CD4-positive, alpha-beta T cell (primary cell): ENCODE data around the gene NUP210L. TPM values are rescaled to one million over a fixed set of nuclear protein-coding genes. Genes with fewer than 3 reads are reported as not detected.
A peak's percentile ranks its signal among the peaks of the same experiment; 100 is the strongest.

Source experiments
- ATAC-seq: fragments of 200-7000 bp; cut with Tn5 transposase; one replicate; pipeline ENCODE4 v1.10.0; 2022; ENCODE audit warnings: mild to moderate bottlenecking; ENCODE audit not compliant: poor library complexity
- CTCF ChIA-PET: fragments of 350-600 bp; sonication (Branson Sonifier 250); formaldehyde crosslinking; loops from one replicate; lab custom pipeline; 2021; ENCODE audit warnings: antibody characterized with exemption, inconsistent platforms; lab: Charles Lee
- POLR2A ChIA-PET: fragments of 350-600 bp; sonication (Branson Sonifier 250); formaldehyde crosslinking; loops from one replicate; lab custom pipeline; 2021; ENCODE audit warnings: antibody characterized with exemption, inconsistent platforms; lab: Charles Lee
- DNase-seq, 14 experiments: peaks; one replicate each; pipeline ENCODE4 v3.0.0-alpha.2; 2013 to 2020; ENCODE audit warnings: mixed read lengths in 2 of 14
- H3K27ac ChIP-seq, 2 donors: one replicate each; pipeline versions ENCODE4 v1.5.1 to v1.7.0; 2013; ENCODE audit warnings: low read length in 2 of 2, low read depth in 1 of 2, mild to moderate bottlenecking in 1 of 2
- H3K27me3 ChIP-seq, 2 experiments: 1 replicate in 1 of 2; 2 replicates in 1 of 2; pipeline versions ENCODE4 v1.6.1 to v1.7.0; 2013; ENCODE audit warnings: low read length in 2 of 2, control low read depth in 1 of 2, mild to moderate bottlenecking in 1 of 2, moderate library complexity in 1 of 2; ENCODE audit not compliant: insufficient read depth in 2 of 2, control insufficient read depth in 1 of 2
- H3K36me3 ChIP-seq: one replicate; pipeline ENCODE4 v1.6.1; 2013; ENCODE audit warnings: low read length, control low read depth; ENCODE audit not compliant: insufficient read depth
- H3K4me1 ChIP-seq: one replicate; pipeline ENCODE4 v1.6.1; 2013; ENCODE audit warnings: low read length, control low read depth; ENCODE audit not compliant: insufficient read depth
- H3K4me3 ChIP-seq: one replicate; pipeline ENCODE4 v1.5.1; 2013; ENCODE audit warnings: mild to moderate bottlenecking, low read length, moderate library complexity
- H3K9me3 ChIP-seq, 2 experiments: 1 replicate in 1 of 2; 2 replicates in 1 of 2; pipeline versions ENCODE4 v1.6.1 to v1.7.0; 2013; ENCODE audit warnings: low read length in 2 of 2, mild to moderate bottlenecking in 2 of 2, control low read depth in 1 of 2, moderate library complexity in 1 of 2; ENCODE audit not compliant: control insufficient read depth in 1 of 2, insufficient read depth in 1 of 2
- H3K27ac Mint-ChIP-seq: one replicate; pipeline ENCODE4 v1.8.0; 2020; ENCODE audit warnings: mixed read lengths
- H3K27me3 Mint-ChIP-seq: one replicate; pipeline ENCODE4 v1.8.0; 2021; ENCODE audit warnings: mixed read lengths
- H3K36me3 Mint-ChIP-seq: one replicate; pipeline ENCODE4 v1.8.0; 2021; ENCODE audit warnings: low read depth, mixed read lengths
- H3K4me1 Mint-ChIP-seq: one replicate; pipeline ENCODE4 v1.8.0; 2021; ENCODE audit warnings: low read depth, mixed read lengths
- H3K4me3 Mint-ChIP-seq: one replicate; pipeline ENCODE4 v1.8.0; 2020; ENCODE audit warnings: mild to moderate bottlenecking, mixed read lengths
- H3K9me3 Mint-ChIP-seq: one replicate; pipeline ENCODE4 v1.8.0; 2020; ENCODE audit warnings: mixed read lengths
- intact Hi-C, 2 experiments: fragments of 100-400 bp; cut with DNase I in 1 of 2; cut with micrococcal nuclease in 1 of 2; formaldehyde crosslinking; loops; one replicate each; pipeline versions ENCODE4 v1.15.1 to v1.9.0; 2023 to 2025; cut with DNase I, micrococcal nuclease
- total RNA-seq, 174 experiments: library from RNA in 2 of 174; stranded (reverse) in 2 of 174; gene quantifications; one replicate each; pipeline ENCODE4 v1.2.3 and lab custom pipeline; 2021 to 2026
- TF ChIP-seq, protein P1 (sequence below): fragments of 200-600 bp; IDR thresholded peaks from one replicate; pipeline ENCODE4 v1.8.0; 2022; ENCODE audit warnings: antibody characterized with exemption, mild to moderate bottlenecking

NUP210L gene
- total RNA-seq, 2 experiments from 2014 or later = 0.03 to 0.08 TPM

DNA sequence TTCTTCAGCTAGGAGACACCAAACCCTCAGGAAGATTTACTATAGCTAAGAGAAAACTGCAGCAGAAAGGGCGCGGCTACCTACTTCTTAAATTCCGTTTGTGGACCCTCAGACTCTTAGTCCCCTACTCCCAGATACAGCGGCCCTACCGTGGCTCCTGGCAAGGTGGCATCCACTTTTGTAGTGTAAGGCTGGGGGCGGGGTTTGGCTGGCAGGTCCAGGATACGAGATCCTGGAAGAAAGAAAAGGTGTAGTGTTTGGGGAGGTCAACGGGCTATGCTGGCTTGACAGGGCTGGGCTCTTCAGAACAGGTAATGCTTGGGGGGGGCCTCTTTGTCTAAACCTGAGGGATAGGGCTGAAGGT, 186.9 kb downstream of the NUP210L start:
- Histone ChIP-seq H3K4me1 (peaks cover 53% of the 10 kb centered on the region), H3K27me3 (no peaks in the 10 kb centered on the region), H3K9me3 (no peaks in the 10 kb centered on the region), H3K4me3 (peak overlapping the region; percentile 75), H3K27ac (peak overlapping the region; percentile 58 to 82), H3K36me3 (peaks cover 5% of the 10 kb centered on the region)
- CTCF ChIA-PET = interaction anchor here (0.9 to 3.5 kb wide), 8 partner anchors 9 to 184 kb away, joined by 3 to 30 read pairs (median 10); partner anchors contain the start of genes CRTC2, DENND4B, JTB and RAB13
- peak overlapping the region; percentile 94 for H3K27ac Mint-ChIP-seq
- peaks cover 55% of the 10 kb centered on the region for H3K4me1 Mint-ChIP-seq
- H3K4me3 Mint-ChIP-seq = peak overlapping the region; percentile 96
- H3K27me3 Mint-ChIP-seq = no peaks in the 10 kb centered on the region
- intact Hi-C loops = loop anchor here (1.0 kb wide), 2 partner anchors 9 to 10 kb away; partner anchors contain the start of genes CRTC2 (in 1 of the 2) and JTB (in 1 of the 2)
- TF ChIP-seq, protein P1, sequence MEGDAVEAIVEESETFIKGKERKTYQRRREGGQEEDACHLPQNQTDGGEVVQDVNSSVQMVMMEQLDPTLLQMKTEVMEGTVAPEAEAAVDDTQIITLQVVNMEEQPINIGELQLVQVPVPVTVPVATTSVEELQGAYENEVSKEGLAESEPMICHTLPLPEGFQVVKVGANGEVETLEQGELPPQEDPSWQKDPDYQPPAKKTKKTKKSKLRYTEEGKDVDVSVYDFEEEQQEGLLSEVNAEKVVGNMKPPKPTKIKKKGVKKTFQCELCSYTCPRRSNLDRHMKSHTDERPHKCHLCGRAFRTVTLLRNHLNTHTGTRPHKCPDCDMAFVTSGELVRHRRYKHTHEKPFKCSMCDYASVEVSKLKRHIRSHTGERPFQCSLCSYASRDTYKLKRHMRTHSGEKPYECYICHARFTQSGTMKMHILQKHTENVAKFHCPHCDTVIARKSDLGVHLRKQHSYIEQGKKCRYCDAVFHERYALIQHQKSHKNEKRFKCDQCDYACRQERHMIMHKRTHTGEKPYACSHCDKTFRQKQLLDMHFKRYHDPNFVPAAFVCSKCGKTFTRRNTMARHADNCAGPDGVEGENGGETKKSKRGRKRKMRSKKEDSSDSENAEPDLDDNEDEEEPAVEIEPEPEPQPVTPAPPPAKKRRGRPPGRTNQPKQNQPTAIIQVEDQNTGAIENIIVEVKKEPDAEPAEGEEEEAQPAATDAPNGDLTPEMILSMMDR = peak; percentile 5
- no peak for ATAC-seq
- no peaks in the 10 kb centered on the region for H3K9me3 Mint-ChIP-seq
- peaks cover 18% of the 10 kb centered on the region for H3K36me3 Mint-ChIP-seq
- POLR2A ChIA-PET = interaction anchor here (0.7 to 4.7 kb wide), 22 partner anchors 10 to 1404 kb away, joined by 3 to 149 read pairs (median 4); partner anchors contain the start of genes CRTC2, DENND4B, GATAD2B and INTS3
- DNase-seq = no peak

DNA sequence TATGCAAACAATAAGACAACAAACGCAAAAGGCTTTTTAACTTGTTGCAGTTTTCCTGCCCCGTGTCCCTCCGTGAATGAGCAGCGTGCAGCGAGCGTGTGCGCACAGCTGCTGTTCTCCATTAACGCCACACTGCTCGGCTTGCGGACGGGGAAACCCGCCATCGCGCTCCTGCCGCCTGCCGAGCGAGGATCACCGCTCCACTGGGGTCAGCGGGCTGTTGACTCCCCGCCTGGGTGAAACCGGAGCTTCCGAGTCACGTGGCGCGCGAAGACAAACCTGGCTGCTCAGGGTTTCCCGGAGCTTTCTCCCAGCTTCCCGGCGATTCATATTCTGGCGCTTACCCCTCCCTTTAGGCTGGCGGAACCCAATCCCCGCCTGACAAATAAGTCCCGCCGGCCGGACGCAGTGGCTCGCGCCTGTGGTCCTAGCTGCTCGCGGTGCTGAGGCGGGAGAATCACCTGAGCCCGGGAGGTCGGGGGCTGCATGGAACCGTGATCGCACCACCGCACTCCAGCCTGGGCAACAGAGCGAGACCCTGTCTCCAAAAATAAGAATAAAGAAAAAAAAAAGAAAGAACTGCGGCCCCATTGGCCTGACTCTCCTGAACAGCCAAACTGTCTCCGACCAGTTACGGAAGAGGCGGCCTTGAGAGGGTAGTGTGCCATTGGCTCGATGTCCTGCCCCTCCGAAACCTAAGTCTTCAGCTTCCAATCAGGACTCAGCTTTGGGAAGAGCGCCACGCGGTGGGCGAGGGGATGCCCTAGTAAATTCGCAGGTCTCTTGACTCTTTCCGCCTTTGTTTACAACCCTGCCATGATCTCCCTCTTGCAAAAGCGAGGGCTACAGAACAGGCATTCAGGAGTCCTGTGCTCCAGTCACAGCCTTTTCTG, 187.5 kb downstream of the NUP210L start, which contains the start of gene CREB3L4:
CREB3L4 (plus strand) TSS at position 796 of the 893 bp plus-strand sequence. CDS start 624 bp downstream, outside the sequence.
- peak; percentile 64 to 95 (median 80) for DNase-seq
- H3K36me3 Mint-ChIP-seq = peaks cover 18% of the 10 kb centered on the region
- ChIA-PET POLR2A (interaction anchor here (0.6 to 4.7 kb wide), 26 partner anchors 8 to 1405 kb away, joined by 3 to 149 read pairs (median 4); partner anchors contain the start of genes CRTC2, DENND4B, GATAD2B and HAX1), CTCF (interaction anchor here (0.6 to 3.5 kb wide), 12 partner anchors 7 to 658 kb away, joined by 3 to 30 read pairs (median 4); partner anchors contain the start of genes CRTC2, DENND4B, JTB and RAB13)
- Histone ChIP-seq H3K4me1 (peaks cover 59% of the 10 kb centered on the region), H3K27ac (peak within 1 kb of the TSS; percentile 82 to 83), H3K36me3 (no peaks in the 10 kb centered on the region), H3K9me3 (no peaks in the 10 kb centered on the region), H3K4me3 (peak within 1 kb of the TSS; percentile 75), H3K27me3 (no peaks in the 10 kb centered on the region)
- peak within 1 kb of the TSS; percentile 94 for H3K27ac Mint-ChIP-seq
- peak within 1 kb of the TSS; percentile 96 for H3K4me3 Mint-ChIP-seq
- intact Hi-C loops = loop anchor here (1.0 kb wide), 2 partner anchors 9 to 10 kb away; partner anchors contain the start of genes CRTC2 (in 1 of the 2) and JTB (in 1 of the 2)
- H3K9me3 Mint-ChIP-seq = no peaks in the 10 kb centered on the region
- ATAC-seq = peak; percentile 87
- H3K27me3 Mint-ChIP-seq = no peaks in the 10 kb centered on the region
- peaks cover 58% of the 10 kb centered on the region for H3K4me1 Mint-ChIP-seq
- TF ChIP-seq, protein P1 = peak; percentile 32

DNA sequence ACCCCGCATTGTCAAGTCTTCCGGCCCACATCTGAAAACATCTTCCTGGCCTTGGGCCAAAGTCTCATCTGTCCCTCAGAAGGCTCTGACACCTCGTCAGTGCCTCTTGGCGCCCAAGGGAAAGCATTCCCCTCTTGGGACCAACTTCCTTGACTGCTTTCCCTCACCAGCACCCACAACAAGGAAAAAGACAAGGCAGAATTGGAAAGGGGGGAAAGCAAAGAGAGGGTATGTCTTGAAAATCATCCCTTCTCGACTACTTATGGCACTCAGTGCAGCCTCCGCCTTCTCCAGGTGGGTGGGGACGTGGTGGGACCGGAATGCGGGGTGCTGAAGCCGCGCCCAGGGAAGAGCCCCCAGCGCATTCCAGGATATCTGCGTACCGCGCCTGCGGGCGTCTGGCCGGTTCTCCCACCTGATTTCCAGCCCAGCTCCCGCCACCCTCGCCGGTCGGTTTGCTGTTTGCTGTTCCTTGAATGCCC, 191.0 kb downstream of the NUP210L start:
- H3K36me3 ChIP-seq = no peaks in the 10 kb centered on the region
- POLR2A ChIA-PET = interaction anchor here (1.1 to 3.7 kb wide), 10 partner anchors 13 to 419 kb away, joined by 3 to 52 read pairs (median 7); partner anchors contain the start of genes CHTOP, DENND4B, GATAD2B and JTB
- H3K4me3 ChIP-seq = peak overlapping the region; percentile 89
- H3K27ac ChIP-seq = peak overlapping the region; percentile 85 to 93
- H3K4me1 ChIP-seq = peaks cover 63% of the 10 kb centered on the region
- DNase-seq (no peak), ATAC-seq (no peak)
- no peaks in the 10 kb centered on the region for H3K9me3 Mint-ChIP-seq
- intact Hi-C loops = loop anchor here in 1 of 2 experiments (1.0 kb wide), 1 partner anchor 26 kb away; the partner anchor contains the start of gene RPS27
- TF ChIP-seq, protein P1 = no peak
- H3K27ac Mint-ChIP-seq = peak overlapping the region; percentile 92
- no peaks in the 10 kb centered on the region for H3K27me3 ChIP-seq
- peak overlapping the region; percentile 94 for H3K4me3 Mint-ChIP-seq
- peaks cover 25% of the 10 kb centered on the region for H3K36me3 Mint-ChIP-seq
- CTCF ChIA-PET = interaction anchor here (0.6 to 1.0 kb wide), 2 partner anchors 23 to 255 kb away, joined by 3 read pairs; no protein-coding TSS in a partner anchor
- no peaks in the 10 kb centered on the region for H3K9me3 ChIP-seq
- no peaks in the 10 kb centered on the region for H3K27me3 Mint-ChIP-seq
- H3K4me1 Mint-ChIP-seq = peaks cover 61% of the 10 kb centered on the region
